Activated CD4-positive, CD25-positive, alpha-beta regulatory T cell (primary cell): ENCODE results near the gene TBC1D22A.

ENCODE experiments used
- DNase-seq, 4 experiments: peaks; one replicate each; lab custom pipeline; 2025; lab: John Stamatoyannopoulos, UW

TBC1D22A gene

DNA sequence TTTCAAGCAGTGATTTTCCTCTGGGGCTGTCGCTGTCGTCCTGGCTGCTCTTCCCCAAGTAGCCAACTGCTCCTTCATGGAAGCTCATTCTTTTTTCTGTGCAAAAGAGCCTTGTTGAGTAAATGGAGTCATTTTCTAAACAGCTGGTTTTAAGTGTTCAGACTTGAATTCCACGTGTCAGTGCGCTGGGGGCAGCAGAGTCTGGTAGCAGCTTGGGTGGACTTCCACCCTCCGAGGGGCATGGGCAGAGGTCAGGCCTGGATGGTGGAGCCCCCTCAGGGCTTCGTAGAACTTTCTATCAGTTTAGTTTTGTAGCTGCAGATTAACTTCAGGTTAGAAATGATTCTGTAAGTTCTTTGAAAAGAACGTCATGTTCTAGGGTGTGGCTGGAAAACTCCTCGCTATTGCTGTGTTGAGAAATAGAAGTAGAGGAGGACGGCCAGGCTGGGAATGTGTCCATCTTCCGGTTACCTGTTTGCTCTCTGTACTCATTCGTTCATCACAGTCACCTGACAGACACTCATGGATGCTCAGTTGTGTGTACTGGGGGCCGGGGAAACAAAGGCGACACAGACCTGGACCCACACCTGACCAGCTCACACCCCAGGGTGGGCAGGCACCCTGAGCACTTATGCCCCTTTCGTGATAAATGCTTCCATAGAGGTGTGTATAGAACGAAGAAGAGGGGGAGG is 270.7 kb downstream of the TBC1D22A start:
- DNase-seq, result no peak

DNA sequence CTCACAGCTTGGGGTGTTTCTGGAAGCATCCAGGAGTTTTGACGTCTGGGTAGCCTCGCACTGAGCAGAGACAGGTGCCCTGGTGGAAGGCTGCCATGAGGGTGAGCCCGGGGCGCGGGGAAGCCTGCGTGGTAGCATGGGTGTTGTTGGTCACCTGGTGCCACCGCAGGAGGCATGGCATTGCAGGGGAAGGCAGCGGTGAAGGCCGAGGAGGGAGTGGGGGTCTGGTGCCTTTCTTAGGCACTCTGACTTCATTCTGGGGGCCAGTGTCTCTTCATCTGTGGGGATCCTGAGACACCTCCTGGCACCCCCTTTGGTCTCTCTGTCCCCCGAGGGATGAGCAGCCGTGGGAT is 271.2 kb downstream of the TBC1D22A start:
- DNase-seq, result no peak

DNA sequence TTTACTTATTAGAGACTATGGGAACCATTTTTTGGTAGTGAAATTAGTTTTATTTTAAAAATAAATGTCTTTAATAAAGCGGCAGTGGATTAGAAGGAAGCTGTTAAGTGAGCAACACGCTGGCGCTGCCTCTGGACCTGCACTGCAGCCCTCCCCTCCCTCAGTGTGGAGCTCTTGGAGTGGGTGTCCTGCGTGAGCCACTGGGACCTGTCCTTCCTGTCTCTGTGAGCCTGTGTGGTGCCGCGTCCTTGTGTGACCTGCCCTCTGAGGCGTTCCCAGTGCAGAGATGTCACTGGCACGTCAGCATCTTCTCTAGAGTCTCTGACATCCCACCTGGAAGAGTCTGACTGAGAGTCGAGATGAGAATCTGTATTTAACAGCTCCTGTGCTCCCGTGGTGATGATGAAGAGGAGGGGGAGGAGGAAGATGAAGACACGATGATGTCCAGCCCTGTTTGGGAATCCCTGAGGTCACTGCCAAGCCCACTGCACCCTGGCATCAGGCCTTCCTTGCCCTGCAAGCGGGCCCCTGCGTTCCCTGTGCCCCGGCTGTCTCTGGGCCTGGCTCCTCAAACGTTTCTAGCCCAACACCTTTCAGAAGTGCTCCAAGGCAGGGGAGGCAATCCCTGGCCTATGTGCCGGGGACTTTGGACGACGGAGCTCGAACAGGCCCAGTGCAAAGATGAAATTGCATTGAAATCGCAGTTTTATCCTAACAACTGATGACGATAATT is 271.8 kb downstream of the TBC1D22A start:
- DNase-seq, result no peak

DNA sequence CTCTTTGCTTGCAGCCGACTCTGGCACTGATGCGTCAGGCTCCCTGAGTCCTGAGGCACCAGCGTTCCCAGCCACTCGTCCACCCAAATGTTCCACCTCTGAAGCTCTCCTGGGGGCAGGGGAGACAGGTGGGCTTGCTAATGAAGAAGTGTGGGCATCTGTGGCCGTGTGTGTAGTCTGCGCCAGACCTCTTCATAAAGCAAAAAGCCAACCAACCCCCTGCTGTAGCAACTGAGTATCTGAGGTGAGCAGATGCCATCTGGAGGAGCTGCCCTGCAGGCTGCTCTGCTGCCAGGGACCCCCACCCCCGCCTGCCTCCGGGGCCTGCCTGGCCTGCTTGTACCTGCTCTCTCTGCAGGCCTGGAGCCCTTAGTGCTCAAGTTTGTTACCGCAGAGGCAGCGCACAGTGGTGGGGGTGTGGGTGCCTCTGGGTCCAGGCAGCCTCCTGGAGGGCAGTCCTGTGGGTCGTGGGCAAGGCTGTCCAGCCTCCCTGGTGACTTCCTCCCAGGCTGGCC is 272.5 kb downstream of the TBC1D22A start:
- DNase-seq, result no peak

DNA sequence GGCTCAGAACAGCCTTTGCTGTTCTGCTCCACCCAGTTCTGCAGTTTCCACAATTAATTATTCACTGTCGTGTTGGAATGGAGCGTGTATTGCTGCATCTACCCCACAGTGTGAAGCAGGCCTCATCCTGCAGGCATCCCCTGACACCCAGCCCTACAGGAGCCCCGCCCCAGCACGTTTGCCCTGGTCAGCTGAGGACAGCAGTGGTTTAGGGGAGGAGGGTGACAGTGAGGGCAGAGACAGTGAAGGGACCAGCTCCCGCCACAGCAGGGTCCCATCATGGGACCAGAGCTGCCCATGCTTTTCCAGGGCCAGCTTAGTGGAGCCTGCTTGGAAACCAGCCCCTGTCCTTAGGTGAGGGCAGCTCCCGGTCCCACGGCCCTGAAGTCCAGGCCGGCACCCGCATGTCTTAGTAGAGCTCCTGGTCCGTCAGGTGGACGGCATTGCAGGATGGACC is 273.0 kb downstream of the TBC1D22A start:
- DNase-seq, result no peak

DNA sequence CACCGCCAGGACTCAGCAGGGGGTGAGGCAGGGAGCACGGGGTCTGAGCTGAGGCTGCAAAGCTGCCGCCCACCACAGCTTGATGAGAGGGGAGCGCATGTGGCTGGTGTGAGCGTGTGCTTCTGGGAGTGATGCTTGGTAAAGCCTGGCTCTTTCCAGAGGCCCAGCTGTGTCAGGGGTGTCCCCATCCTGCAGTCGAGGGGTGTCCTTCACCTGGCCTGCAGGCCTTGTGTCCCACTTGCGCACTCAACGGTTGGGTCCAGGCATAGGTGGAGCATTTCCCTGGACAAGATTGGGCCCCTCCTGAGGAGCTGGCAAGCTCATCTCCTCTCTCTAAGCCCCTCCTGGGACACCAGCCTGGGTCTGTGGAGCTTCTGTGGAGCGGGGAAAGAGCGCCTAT is 273.9 kb downstream of the TBC1D22A start:
- no peak for DNase-seq

DNA sequence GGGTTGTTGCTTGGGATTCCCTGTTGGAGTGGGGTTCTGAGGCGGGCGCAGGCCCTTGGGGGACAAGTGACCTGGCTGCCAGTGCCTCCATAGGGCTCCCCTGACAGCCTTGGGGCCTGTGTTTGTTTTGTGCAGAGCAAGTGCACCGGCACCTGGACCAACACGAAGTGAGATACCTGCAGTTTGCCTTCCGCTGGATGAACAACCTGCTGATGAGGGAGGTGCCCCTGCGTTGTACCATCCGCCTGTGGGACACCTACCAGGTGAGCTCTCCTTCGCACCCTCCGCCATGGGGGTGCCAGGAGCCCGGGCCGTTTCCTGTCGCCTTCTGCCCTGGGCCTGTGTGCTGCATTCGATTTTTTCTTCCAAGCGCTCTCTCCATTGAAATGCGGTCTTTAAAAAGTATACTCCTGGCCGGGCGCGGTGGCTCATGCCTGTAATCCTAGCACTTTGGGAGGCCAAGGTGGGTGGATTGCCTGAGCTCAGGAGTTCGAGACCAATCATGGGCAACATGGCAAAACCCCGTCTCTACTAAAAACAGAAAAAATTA is 274.6 kb downstream of the TBC1D22A start:
- DNase-seq, result no peak

DNA sequence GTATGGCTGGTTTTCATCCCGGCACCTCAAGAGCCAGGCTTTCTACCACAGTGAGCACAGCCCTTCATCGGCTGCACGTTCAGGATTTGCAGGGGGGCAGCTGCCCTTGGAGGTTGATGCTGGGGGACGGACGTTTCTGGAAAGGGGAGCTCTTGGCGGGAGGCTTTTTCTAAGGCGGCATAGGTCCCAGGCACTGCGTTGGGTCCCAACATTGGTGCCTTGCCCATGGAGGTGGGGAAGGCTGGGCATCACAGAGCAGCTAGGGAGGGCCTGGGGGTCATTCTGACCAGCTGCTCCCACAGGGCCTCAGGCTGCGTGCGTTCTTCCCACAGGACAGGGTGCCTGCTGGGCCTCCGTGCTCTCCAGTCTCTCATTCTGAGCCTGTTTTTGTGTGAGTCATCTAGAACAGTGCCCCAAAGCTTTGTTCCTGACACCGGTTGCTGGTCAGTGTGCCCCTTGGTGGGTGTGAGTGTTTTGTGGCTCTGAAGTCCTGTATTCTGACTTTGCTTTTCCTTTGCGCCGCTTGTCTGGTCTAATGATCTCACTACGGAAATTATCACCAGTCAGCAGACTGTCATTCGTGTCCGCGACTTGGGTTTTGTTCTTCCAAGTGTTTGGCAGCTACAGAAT is 275.9 kb downstream of the TBC1D22A start:
- DNase-seq, result no peak

DNA sequence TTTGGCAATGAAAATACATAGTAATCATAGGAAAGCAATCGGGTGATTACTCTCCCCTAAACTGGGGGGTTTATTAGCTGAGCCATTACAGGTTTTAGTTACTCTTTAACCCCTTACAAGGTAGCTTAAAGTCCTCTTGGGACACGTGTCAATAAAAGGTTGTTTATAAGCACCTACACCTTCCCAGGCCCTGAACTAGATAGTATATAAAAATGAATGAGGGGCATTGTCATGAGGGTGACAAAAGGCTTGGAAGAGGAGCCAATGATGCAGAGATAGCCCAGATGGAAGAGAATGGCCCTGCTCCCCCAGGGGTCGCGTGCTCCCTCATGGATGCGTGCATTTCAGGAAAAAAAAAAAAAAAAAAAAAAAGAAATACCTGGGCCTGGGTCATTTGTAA is 276.9 kb downstream of the TBC1D22A start:
- no peak for DNase-seq

DNA sequence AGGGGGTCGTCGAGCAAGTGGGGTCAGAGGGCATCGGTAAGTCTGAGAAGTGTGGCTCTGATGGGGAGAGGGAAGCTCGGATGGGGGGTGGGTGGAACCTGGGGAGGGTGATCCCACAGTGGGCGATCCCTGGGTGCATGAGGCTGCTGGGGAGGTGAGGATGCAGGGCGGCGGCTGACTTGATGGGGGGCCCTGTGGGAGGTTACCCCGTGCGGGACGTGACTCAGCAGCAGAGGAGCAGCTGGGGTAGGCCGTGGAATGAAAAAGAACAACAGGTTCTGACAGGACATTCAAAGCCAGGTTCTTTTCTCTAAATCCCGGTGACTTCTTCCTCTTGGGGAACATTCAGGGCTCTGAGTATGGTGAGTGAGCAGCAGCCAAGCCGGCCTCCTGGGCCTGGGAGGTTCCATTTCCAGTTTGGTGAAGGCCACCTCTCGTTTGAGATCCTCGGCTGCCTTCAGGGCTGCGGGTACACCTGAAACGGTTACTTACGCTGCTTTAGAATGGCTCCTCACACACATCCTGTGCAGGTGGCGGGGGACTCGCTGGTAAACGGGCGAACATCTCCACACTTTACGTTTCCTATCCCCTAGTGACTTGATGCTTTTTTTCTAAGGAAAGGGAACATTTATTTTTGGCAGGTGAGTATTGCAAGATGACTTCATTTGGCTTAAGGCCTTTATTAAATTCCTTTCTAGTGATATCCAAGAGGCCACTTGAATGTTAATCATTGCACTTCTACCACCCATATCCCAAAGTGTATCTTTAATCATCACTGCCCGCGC is 278.2 kb downstream of the TBC1D22A start:
- no peak for DNase-seq

DNA sequence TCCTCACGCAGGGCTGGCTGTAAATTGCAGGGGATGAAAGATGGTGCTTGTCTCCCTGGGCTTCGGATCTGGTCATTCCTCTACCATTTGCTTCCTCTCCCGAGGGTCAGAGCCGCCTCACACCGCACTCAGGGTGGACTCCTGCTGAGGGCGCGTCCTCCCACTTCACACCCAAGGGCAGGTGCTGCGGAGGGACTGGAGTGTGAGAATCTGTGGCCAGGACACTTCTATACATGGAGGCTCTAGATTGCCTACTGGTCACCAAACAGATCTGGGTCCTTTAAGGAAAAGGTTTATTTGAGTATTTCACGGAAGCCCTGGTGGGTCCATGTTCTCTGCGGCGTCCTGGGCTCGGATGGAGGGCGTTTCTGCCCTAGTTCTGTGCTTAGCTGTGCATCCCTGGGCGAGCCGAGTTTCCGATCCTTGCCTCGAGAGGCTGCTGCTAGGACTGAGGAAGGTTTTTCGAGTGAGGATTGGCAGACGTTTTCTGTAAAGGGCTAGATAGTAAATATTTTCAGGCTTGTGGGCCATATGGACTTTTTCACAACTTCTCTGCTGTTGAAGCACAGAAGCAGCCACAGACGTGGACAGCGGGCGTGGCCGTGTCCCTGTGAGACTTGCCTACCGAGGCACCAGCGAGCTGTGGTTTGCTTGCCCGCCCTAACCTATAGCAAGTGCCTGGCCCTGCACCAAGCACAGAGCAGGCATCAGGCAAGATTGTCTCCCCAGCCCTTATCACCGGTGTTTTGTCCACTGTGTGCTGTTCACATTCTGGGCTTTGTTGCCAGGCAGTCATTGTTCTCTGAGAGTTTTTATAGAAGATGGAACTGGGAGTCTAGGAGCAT is 279.0 kb downstream of the TBC1D22A start:
- no peak for DNase-seq

DNA sequence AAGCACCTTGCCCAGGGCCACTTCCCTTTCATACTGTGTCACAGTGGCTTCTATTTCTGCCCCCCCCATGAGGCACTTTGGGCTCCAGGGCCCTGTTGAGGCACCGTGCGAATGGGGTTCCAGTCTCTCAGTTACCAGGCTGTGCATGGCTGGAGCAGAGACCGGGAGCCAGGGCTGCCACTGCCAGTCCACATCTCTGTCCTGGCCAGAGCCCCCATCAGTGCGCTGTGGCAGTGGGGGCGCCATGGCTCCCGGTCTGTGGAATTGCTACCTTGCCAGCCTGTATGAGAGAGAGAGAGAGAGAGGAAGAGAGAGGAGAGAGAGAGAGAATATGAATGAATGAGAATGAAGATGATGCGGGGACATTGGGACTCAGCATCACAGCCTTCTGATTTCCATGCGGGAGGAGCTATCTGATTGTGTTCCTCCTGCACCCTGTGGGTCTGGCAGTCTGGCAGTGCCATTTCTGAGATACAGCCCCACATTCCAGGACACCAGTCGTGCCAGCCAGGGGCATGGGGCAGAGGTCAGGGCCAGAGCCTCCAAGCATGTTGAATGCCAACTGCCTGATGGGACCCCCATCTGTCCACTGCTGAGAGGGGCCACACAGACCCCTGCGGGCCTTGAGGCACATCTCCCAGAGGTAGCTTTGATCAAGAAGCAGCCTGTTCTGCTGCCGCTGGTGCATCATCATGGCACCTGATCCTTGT is 279.8 kb downstream of the TBC1D22A start:
- DNase-seq, result no peak

DNA sequence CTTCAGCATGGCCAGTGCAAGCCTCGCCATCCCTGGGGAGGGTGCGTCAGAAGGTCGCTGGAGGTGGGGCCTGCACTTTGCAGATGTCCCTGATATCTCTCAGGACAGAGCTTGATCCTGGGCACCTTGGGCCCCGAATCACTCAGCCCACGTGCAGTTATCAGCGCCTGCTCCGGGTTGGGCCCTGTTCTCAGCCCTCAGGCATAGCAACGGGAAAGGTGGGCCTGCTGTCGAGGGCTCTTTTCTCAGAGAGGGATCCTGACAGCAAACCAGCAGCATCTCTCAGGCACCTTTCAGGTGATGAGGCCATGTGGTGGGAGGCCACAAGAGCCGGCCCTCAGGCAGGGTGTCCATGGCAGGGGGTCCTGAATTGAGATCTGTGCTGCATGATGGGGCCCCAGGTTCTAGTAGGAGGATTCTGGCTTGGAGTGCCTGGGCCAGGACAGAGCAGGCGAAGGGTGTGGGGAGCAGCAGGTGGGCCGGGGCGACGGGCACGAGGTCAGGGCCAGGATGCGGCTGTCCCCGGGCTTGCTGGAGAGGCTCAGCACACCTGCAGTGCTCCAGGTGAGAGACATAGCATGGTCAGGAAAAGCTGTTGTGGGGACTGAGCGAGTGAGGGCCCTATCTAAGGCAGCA is 280.5 kb downstream of the TBC1D22A start:
- no peak for DNase-seq

DNA sequence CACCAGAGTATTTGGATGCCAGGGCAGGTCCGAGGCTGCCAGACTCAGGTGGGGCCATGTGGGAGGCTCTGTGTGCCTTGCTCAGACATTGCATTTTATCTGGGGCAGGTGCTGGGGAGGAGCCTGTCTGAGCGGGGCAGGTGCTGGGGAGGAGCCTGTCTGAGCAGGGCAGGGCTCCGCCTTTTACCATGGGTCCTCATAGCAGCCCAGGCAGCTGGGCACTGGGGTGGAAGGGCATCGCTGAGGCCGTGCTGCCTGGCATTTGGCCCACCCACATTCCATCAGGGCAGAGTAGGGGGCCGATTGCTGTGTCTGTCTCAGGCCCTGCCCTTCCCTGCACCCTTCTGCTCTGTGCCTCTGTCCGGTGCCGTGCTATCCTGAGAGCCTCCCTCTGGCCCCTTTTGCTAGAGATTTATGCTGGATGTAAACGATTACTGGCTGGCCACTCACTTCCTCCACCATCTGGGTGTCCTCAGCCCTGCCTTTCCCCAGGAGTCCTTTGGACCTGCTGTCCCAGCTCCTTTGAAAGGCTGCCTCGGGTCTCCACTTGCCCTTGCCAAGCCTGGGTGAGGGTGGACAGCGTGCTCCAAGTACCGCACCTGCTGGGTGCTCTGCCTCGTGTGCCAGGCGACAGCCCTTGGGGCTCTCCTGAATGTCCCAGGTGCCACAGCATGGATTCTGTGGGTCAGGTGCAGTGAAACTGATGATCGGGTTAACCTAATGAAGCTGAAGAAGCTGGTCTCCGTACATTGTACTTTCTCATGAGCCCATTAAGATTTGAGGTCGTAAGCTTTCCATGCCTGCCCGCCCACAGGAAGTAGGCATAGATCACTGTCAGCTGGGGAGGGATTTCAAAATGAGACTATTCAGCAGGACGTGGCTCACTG is 281.6 kb downstream of the TBC1D22A start:
- no peak for DNase-seq

DNA sequence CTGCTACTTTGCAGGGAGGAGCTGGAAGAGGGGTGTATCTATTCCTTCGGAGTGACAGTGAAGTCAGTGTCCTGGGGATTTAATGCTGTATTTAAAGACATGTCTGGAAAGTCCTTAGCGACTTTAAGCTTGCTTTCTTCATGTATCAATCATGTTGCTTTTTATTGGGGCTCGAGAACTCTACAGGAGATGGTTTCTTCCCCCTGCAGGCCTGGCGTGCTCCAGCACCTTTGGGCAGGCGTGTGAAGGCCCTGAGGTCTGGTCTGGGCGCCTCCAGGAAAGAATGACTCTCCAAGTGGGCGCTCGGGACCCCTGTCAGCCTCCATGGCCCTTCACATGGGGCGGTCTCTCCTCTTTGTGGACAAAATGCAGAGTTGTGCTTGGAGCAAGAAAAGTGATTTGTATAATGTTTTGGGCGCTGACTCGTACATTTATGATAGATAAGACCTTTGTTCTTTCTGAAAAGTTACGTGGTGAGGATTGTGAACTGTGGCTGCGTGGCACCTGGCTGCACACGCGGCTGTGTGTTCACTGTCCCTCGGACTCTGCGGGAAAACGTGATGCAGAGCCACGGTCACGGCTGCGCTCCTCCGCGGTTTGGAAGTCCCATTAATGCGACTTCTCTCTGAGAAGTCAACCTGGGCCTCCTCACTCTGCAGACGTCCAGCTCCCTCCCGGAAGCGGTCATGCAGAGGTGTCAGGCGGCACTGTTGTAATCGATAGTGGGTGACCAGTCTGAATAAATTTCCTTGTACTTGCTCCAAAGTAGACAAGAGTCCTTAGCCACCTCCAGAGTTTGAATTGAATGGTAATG is 282.5 kb downstream of the TBC1D22A start:
- no peak for DNase-seq

DNA sequence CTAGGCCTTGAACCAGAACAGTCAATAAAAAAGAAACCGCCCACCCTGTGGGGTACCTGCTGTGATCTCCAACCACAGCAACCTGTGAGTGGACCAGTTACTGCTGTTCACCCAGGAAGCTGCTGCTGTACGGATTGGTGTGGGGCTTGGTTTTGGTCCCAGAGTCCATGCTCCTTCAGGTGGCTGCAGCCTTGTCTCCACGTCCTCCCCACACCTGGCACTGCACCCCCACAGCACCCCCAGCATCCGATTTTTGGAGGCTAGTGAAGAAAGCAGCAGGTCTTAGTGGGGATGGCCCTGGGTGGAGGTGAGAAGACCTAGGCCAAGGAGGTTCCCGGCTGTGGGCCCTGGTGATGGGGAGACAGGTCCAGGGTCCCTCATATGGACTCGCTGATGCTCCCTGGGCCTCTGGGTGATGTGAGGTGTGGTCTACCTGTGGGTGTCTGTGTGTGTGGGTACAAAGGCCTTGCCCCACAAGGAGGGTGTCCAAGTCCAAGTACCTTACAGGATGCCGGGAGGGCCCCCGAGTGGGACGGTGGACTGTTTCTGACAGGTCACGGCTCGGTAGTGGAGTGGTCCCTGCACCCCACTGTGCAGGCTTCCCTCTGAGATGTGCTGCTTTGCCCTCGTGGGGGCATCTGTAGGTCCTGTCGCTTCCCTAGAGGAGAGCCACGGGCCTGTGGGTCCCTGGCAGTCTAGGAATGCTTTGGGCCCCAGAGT is 283.4 kb downstream of the TBC1D22A start:
- DNase-seq, result no peak

DNA sequence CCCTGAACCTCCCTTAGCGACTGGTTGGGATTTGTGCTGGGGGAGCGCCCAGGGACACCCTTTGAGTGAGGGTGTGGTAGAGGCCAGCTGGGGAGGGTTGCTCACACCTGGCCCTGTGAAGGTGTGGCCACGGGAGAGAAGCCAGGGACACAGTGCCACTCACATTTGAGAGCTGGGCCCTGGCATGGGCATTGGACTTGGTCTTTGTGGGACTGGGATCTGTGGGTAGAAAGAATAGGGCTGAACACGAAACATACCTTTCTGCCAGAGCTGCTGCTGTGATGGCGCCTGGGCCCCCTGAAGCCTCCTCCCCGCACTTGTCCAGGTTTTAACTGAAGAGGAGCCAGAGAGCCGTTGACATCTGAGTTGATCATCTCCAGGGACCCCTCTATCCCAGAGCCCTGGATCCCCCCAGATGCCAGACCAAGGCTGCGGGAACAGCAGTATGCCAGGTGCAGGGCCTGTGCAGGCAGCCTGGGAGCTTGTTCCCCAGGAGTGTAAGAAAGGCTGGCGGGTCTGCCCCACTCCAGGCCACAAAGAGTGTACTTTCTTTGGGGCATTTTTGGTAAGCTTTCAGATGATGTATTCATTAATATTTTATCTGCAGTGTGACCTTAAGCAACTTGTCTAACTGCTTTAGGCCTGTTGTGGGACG is 284.1 kb downstream of the TBC1D22A start:
- no peak for DNase-seq
